GM18508 (cell line): ENCODE data around the gene HNRNPUL1.
"Not testable (repeated sequence)": the region's sequence is repeated elsewhere in the genome, so short reads cannot be mapped to it uniquely, and the experiment has no call there.

Experiments used
- ATAC-seq: cut with Tn5 transposase; IDR thresholded peaks from one replicate; pipeline ENCODE4 v1.9.1; 2021; ENCODE audit warnings: moderate number of reproducible peaks; ENCODE audit not compliant: insufficient read depth, unreplicated experiment

HNRNPUL1 gene

GRCh38 chr19:41273076-41273475, 8.9 kb downstream of the HNRNPUL1 start:
- no peak for ATAC-seq

- no peak for ATAC-seq
Measured at GRCh38 chr19:41274802-41275201, 10.6 kb downstream of the HNRNPUL1 start.

- ATAC-seq, result no peak
Measured at GRCh38 chr19:41276231-41276630, 12.1 kb downstream of the HNRNPUL1 start.

GRCh38 chr19:41278478-41278877, 14.3 kb downstream of the HNRNPUL1 start:
- no peak for ATAC-seq

GRCh38 chr19:41288673-41289530, 24.7 kb downstream of the HNRNPUL1 start:
- no peak for ATAC-seq

GRCh38 chr19:41289814-41290213, 25.6 kb downstream of the HNRNPUL1 start:
- not testable (repeated sequence) for ATAC-seq

GRCh38 chr19:41294393-41294792, 30.2 kb downstream of the HNRNPUL1 start:
- ATAC-seq, result no peak

- no peak for ATAC-seq
Measured at GRCh38 chr19:41295499-41295898, 31.3 kb downstream of the HNRNPUL1 start.

GRCh38 chr19:41296433-41296871, 32.3 kb downstream of the HNRNPUL1 start:
- ATAC-seq, result no peak

- ATAC-seq, result peak; percentile 50
Measured at GRCh38 chr19:41297628-41298347, 33.6 kb downstream of the HNRNPUL1 start.

GRCh38 chr19:41298348-41298964, 34.3 kb downstream of the HNRNPUL1 start:
- ATAC-seq, result no peak

- ATAC-seq, result no peak
Measured at GRCh38 chr19:41299046-41299754, 35.0 kb downstream of the HNRNPUL1 start.

- no peak for ATAC-seq
Measured at GRCh38 chr19:41299755-41300089, 35.5 kb downstream of the HNRNPUL1 start.

GRCh38 chr19:41300555-41300954, 36.4 kb downstream of the HNRNPUL1 start:
- ATAC-seq, result no peak

- no peak for ATAC-seq
Measured at GRCh38 chr19:41302624-41303351, 38.6 kb downstream of the HNRNPUL1 start.

GRCh38 chr19:41303954-41304353, 39.8 kb downstream of the HNRNPUL1 start:
- ATAC-seq, result no peak

- no peak for ATAC-seq
Measured at GRCh38 chr19:41304706-41305483, 40.7 kb downstream of the HNRNPUL1 start.

- no peak for ATAC-seq
Measured at GRCh38 chr19:41305927-41306793, 42.0 kb downstream of the HNRNPUL1 start.
